Effector memory CD8-positive, alpha-beta T cell (primary cell): ENCODE data around the gene CALCOCO2.
"Not testable (repeated sequence)": the region's sequence is repeated elsewhere in the genome, so short reads cannot be mapped to it uniquely, and the experiment has no call there.

Source experiments
- ATAC-seq: fragments of 150-1000 bp; cut with Tn5 transposase; replicated peaks from 2 replicates; pipeline ENCODE4 v1.10.0; 2021; ENCODE audit warnings: mild to moderate bottlenecking, moderate library complexity
- DNase-seq, 3 experiments: peaks; one replicate each; pipeline ENCODE4 v3.0.0; 2021
- H3K27ac Mint-ChIP-seq, 2 donors: one replicate each; pipeline ENCODE4 v1.8.0; 2022; ENCODE audit warnings: mild to moderate bottlenecking in 2 of 2, mixed read lengths in 2 of 2, moderate library complexity in 2 of 2
- H3K27me3 Mint-ChIP-seq, 2 donors: one replicate each; pipeline ENCODE4 v1.8.0; 2022; ENCODE audit warnings: mixed read lengths in 2 of 2
- H3K36me3 Mint-ChIP-seq: one replicate; pipeline ENCODE4 v1.8.0; 2022; ENCODE audit warnings: mild to moderate bottlenecking, moderate library complexity, mixed read lengths; ENCODE audit not compliant: insufficient read depth
- H3K4me1 Mint-ChIP-seq, 2 donors: one replicate each; pipeline ENCODE4 v1.8.0; 2022; ENCODE audit warnings: low read depth in 2 of 2, mixed read lengths in 2 of 2
- H3K4me3 Mint-ChIP-seq, 2 donors: one replicate each; pipeline ENCODE4 v1.8.0; 2022; ENCODE audit warnings: mild to moderate bottlenecking in 2 of 2, mixed read lengths in 2 of 2, moderate library complexity in 2 of 2
- H3K9me3 Mint-ChIP-seq, 2 donors: one replicate each; pipeline ENCODE4 v1.8.0; 2022; ENCODE audit warnings: mixed read lengths in 2 of 2
- total RNA-seq, 9 experiments: gene quantifications; one replicate each; lab custom pipeline; 2026; lab: John Stamatoyannopoulos, UW

The CALCOCO2 gene, protein sequence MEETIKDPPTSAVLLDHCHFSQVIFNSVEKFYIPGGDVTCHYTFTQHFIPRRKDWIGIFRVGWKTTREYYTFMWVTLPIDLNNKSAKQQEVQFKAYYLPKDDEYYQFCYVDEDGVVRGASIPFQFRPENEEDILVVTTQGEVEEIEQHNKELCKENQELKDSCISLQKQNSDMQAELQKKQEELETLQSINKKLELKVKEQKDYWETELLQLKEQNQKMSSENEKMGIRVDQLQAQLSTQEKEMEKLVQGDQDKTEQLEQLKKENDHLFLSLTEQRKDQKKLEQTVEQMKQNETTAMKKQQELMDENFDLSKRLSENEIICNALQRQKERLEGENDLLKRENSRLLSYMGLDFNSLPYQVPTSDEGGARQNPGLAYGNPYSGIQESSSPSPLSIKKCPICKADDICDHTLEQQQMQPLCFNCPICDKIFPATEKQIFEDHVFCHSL
- 85.7 to 131 (median 115) reads per million in 9 experiments for total RNA-seq

DNA sequence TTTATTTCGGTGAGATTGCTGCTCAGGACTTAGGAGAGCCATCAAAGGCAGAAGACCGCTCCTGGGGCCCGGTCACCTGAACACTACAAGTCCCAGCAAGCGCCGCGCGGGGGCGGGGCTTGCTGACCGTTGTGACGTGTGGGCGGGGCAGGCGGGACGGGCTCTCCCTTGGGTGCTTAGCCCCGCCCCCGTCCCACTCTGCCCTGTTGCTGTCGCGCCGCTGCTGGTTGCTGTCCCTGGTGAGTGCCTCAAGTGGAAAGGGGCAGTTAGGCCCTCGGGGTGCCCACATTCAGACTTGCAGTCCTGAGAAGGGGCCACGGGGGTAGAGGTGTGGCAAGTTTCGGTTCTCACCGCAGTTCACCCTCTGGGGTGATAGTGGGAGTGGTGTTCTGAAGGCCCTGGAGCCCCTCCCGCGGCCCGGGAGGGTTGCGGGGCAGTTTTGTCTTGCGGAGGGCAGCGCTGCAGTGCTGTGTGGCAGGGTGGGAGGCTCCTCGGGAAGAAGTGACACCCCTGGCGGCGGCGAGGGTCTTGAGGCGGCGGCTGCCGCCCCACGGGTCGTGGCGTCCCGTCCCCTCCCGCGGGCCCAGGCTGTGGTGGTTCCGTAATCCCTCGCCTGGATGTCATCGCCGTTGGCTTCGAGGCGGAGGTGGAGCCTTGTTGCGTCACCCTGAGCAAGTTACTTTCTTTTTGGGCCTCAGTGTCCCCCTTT lies at the start of gene CALCOCO2:
TSS of gene CALCOCO2 (plus strand) at position 196 of the 709 bp plus-strand sequence. CDS start 10,673 bp downstream, outside the sequence.
- Mint-ChIP-seq H3K4me3 (peak within 1 kb of the TSS; percentile 94 to 96), H3K27me3 (peaks cover 0 to 6% of the 10 kb centered on the region in 2 donors), H3K4me1 (peaks cover 26 to 33% of the 10 kb centered on the region in 2 donors), H3K36me3 (peaks cover 18% of the 10 kb centered on the region), H3K27ac (peak within 1 kb of the TSS; percentile 96), H3K9me3 (no peaks in the 10 kb centered on the region)
- peak; percentile 74 to 79 (median 79) for DNase-seq
- ATAC-seq = peak; percentile 85

- no peak overlapping the region for H3K4me3 Mint-ChIP-seq
- peaks cover 0 to 2% of the 10 kb centered on the region in 2 donors for H3K4me1 Mint-ChIP-seq
- DNase-seq (no peak), ATAC-seq (no peak)
- peaks cover 49 to 90% of the 10 kb centered on the region in 2 donors for H3K27me3 Mint-ChIP-seq
- H3K36me3 Mint-ChIP-seq = no peaks in the 10 kb centered on the region
- H3K9me3 Mint-ChIP-seq = no peaks in the 10 kb centered on the region
- H3K27ac Mint-ChIP-seq = peak overlapping the region in 1 of 2 donors; percentile 44
Measured at GRCh38 chr17:48787828-48788227, 43.0 kb upstream of the CALCOCO2 start.

- no peaks in the 10 kb centered on the region for H3K36me3 Mint-ChIP-seq
- no peak overlapping the region for H3K27ac Mint-ChIP-seq
Measured at GRCh38 chr17:48790607-48791127, 40.2 kb upstream of the CALCOCO2 start.

DNA sequence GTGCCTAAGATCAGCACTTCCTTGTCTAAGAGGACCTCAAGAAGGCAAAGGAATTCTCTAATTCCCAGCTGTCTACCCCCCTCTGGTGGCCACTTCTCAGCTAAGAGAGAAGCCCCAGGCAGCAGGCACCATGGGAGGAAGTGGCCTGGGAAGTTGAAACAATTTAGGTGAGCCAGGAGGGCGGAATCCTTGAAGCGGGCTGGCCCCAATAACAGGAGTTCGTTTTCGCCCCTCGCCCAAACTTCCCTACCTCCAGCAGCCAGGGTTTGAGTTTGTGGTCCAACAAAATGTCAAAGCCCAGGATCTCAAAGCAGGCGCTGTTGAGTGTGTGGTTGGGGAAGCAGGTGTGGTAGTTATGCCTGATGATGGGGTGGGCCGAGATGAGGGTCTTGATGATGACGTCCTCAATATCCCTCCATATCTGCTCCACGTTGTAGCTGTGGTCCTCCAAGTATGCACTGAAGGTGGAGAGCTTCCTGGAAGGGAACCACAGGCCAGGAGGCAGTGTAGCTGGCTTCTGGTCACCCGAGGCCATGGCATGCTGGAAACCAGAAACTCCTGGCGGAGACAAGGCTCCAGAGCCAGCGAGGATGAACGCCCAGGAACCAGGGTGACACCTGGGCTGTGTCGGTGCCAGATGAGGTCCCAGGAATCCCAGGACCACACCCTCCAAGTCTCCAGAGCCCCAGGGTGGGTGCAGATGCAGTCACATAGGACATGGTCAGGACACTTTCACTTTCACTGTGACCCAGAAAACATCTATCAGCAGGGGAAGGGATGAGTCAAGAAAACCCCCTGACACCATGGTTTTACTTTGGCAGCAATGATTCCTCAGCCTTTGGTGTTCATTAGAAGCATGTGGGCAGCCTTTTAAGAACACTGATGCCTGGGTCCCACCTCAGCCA lies 39.5 kb upstream of the CALCOCO2 start:
- Mint-ChIP-seq H3K27ac (no peak overlapping the region), H3K27me3 (peaks cover 60 to 96% of the 10 kb centered on the region in 2 donors), H3K4me3 (no peak overlapping the region), H3K36me3 (no peaks in the 10 kb centered on the region), H3K4me1 (peaks cover 0 to 2% of the 10 kb centered on the region in 2 donors), H3K9me3 (no peaks in the 10 kb centered on the region)
- no peak for DNase-seq
- ATAC-seq = peak; percentile 49

More at GRCh38 chr17:48790607-48791127, 40.2 kb upstream of the CALCOCO2 start:
- ATAC-seq (no peak), DNase-seq (no peak)
- H3K27me3 Mint-ChIP-seq = peaks cover 60 to 96% of the 10 kb centered on the region in 2 donors
- H3K4me1 Mint-ChIP-seq = peaks cover 0 to 2% of the 10 kb centered on the region in 2 donors
- no peak overlapping the region for H3K4me3 Mint-ChIP-seq
- no peaks in the 10 kb centered on the region for H3K9me3 Mint-ChIP-seq

- Mint-ChIP-seq H3K4me3 (no peak overlapping the region), H3K36me3 (peaks cover 3% of the 10 kb centered on the region), H3K27me3 (peaks cover 61 to 96% of the 10 kb centered on the region in 2 donors), H3K4me1 (peaks cover 0 to 2% of the 10 kb centered on the region in 2 donors), H3K9me3 (no peaks in the 10 kb centered on the region), H3K27ac (no peak overlapping the region)
- DNase-seq = no peak
- ATAC-seq = no peak
Measured at GRCh38 chr17:48792033-48792798, 38.6 kb upstream of the CALCOCO2 start.

GRCh38 chr17:48795444-48796162 lies 35.2 kb upstream of the CALCOCO2 start:
- Mint-ChIP-seq H3K36me3 (peaks cover 3% of the 10 kb centered on the region), H3K4me1 (peaks cover 0 to 2% of the 10 kb centered on the region in 2 donors), H3K27me3 (peaks cover 54 to 86% of the 10 kb centered on the region in 2 donors), H3K9me3 (no peaks in the 10 kb centered on the region), H3K4me3 (no peak overlapping the region), H3K27ac (no peak overlapping the region)
- ATAC-seq (no peak), DNase-seq (no peak)

GRCh38 chr17:48796163-48796522 lies 34.7 kb upstream of the CALCOCO2 start:
- H3K27me3 Mint-ChIP-seq = peaks cover 60 to 87% of the 10 kb centered on the region in 2 donors
- not testable (repeated sequence) for H3K9me3 Mint-ChIP-seq, H3K36me3 Mint-ChIP-seq, H3K4me1 Mint-ChIP-seq, H3K4me3 Mint-ChIP-seq, H3K27ac Mint-ChIP-seq, DNase-seq, ATAC-seq

DNA sequence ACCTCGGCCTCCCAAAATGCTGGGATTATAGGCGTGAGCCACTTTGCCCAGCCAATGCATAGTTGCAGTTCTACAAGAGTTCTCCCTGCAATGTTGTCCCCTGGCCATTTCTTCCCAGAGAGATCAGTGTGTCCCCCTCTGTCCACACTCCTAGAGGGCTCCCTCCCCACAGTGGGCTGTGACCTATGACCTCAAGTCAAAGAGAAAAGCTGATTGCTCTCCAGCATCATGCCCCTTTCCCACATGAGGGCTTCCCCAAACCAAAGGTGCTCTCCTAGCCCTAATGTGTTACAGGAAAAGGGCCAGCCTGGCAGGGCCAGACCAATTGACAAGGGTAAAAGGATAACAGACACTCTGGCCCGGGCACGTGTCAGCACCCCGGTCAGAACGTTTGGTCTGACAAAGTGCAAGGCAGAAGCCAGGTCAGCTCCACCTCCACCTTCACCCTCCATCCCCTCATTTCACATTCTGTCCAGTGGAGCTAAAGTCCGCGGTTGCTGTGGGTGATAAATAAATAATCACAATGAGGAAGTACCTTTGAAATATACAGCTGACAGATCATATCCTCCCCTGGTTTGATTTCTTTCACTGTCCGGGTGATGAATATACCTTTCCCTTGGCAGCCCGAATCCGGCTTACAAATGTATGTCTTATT lies 31.6 kb upstream of the CALCOCO2 start:
- no peaks in the 10 kb centered on the region for H3K9me3 Mint-ChIP-seq
- H3K4me3 Mint-ChIP-seq = no peak overlapping the region
- ATAC-seq (no peak), DNase-seq (no peak)
- peaks cover 43 to 64% of the 10 kb centered on the region in 2 donors for H3K27me3 Mint-ChIP-seq
- no peaks in the 10 kb centered on the region for H3K4me1 Mint-ChIP-seq
- no peak overlapping the region for H3K27ac Mint-ChIP-seq
- peaks cover 3% of the 10 kb centered on the region for H3K36me3 Mint-ChIP-seq

- Mint-ChIP-seq H3K4me3 (no peak overlapping the region), H3K4me1 (peaks cover 0 to 6% of the 10 kb centered on the region in 2 donors), H3K27ac (no peak overlapping the region), H3K36me3 (peaks cover 3% of the 10 kb centered on the region), H3K9me3 (no peaks in the 10 kb centered on the region), H3K27me3 (peaks cover 44 to 63% of the 10 kb centered on the region in 2 donors)
- DNase-seq = no peak
- ATAC-seq = no peak
Measured at GRCh38 chr17:48800626-48801217, 30.1 kb upstream of the CALCOCO2 start.

GRCh38 chr17:48804936-48805411 lies 25.9 kb upstream of the CALCOCO2 start:
- ATAC-seq (peak; percentile 89), DNase-seq (peak; percentile 64 to 70 (median 65))
- Mint-ChIP-seq H3K4me3 (no peak overlapping the region), H3K27me3 (peaks cover 21 to 30% of the 10 kb centered on the region in 2 donors), H3K27ac (no peak overlapping the region), H3K9me3 (no peaks in the 10 kb centered on the region), H3K36me3 (no peaks in the 10 kb centered on the region), H3K4me1 (peaks cover 0 to 6% of the 10 kb centered on the region in 2 donors)

GRCh38 chr17:48809182-48809581 lies 21.7 kb upstream of the CALCOCO2 start:
- ATAC-seq (no peak), DNase-seq (no peak)
- Mint-ChIP-seq H3K4me1 (peaks cover 0 to 6% of the 10 kb centered on the region in 2 donors), H3K9me3 (no peaks in the 10 kb centered on the region), H3K4me3 (no peak overlapping the region), H3K27ac (no peak overlapping the region), H3K27me3 (peaks cover 25 to 26% of the 10 kb centered on the region in 2 donors), H3K36me3 (no peaks in the 10 kb centered on the region)
